Endothelial cell of umbilical vein (primary cell): ENCODE measurements around the gene POLG.

Experiments
- POLR2A ChIP-seq: IDR thresholded peaks from 2 replicates; pipeline ENCODE4 v1.6.1; 2012; ENCODE audit warnings: low read depth, mild to moderate bottlenecking, control low read depth, low read length
- TF ChIP-seq, protein P1 (sequence below), 2 donors: IDR thresholded peaks; 1 replicate in 1 of 2; 2 replicates in 1 of 2; pipeline ENCODE4 v1.5.1; 2011; ENCODE audit warnings: low read length in 2 of 2, mild to moderate bottlenecking in 2 of 2, moderate library complexity in 2 of 2, control low read depth in 1 of 2, inconsistent platforms in 1 of 2, low read depth in 1 of 2; ENCODE audit not compliant: insufficient read depth in 1 of 2; ENCODE audit errors: extremely low read depth in 1 of 2

DNA sequence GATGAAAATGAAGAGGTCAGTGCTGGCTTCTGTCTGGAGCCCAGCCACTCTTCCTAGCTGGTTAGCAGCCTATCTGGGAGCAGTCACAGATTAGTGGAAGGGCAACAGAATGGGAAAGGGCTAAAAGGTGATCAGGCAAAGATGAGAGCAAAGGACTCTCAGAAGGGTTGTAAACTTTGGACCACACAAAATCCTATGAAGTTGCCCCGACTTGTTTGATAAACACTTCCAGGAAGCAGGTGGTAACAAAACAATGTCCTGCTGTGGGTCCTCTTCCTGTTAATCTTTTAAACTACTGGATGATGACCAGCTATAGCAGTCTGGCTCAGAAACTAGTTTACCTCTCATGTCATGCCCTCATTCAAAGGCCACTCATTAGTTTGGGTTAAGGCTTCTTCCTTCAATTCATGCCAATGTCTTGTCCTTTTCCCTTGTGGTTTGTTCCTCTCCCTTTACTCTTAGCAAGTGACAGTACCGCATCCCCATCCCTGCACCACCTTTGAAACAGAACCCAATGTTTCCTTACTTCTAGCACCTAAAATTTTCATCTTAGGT lies 19.2 kb downstream of the POLG start:
- peak; percentile 25 for TF ChIP-seq POLR2A
- TF ChIP-seq, protein P1, sequence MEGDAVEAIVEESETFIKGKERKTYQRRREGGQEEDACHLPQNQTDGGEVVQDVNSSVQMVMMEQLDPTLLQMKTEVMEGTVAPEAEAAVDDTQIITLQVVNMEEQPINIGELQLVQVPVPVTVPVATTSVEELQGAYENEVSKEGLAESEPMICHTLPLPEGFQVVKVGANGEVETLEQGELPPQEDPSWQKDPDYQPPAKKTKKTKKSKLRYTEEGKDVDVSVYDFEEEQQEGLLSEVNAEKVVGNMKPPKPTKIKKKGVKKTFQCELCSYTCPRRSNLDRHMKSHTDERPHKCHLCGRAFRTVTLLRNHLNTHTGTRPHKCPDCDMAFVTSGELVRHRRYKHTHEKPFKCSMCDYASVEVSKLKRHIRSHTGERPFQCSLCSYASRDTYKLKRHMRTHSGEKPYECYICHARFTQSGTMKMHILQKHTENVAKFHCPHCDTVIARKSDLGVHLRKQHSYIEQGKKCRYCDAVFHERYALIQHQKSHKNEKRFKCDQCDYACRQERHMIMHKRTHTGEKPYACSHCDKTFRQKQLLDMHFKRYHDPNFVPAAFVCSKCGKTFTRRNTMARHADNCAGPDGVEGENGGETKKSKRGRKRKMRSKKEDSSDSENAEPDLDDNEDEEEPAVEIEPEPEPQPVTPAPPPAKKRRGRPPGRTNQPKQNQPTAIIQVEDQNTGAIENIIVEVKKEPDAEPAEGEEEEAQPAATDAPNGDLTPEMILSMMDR (IDR thresholded peaks at IDR 0.05; ENCODE audit: extremely low read depth in 1 of 2, insufficient read depth in 1 of 2, low read depth in 1 of 2, low read length in 2 of 2) = no peak
